ENCODE results near the gene SAP25. TPM values are rescaled to one million over a fixed set of nuclear protein-coding genes. Genes with fewer than 3 reads are reported as not detected.
"Not testable (repeated sequence)": the region's sequence is repeated elsewhere in the genome, so short reads cannot be mapped to it uniquely, and the experiment has no call there.

SAP25 gene
- total and polyA plus RNA-seq, 2 of the 8 experiments (the other 6 are each of a cell fraction or from before 2014, with no cell fraction given): 3.6 to 5.8 TPM

- TF ChIP-seq SP2 (IDR thresholded peaks at IDR 0.05; ENCODE audit: low read length): no peak
These were observed 35.4 kb downstream of the SAP25 start (continued) for GRCh38 chr7:100538348-100538653.

- peaks cover 0 to 13% of the 10 kb centered on the region in 2 experiments; a peak in 2 of 4 replicates for H3K79me2 ChIP-seq (ENCODE audit: control insufficient read depth in 1 of 2, insufficient read depth in 2 of 2, low read length in 2 of 2)
- H3K4me3 ChIP-seq (ENCODE audit: extremely low read depth in 1 of 4, insufficient read depth in 2 of 4, low read depth in 3 of 4, low read length in 4 of 4); H2BK12ac ChIP-seq (ENCODE audit: low read depth, low read length); H3K79me1 ChIP-seq (ENCODE audit: low read depth, low read length); H3K36me3 ChIP-seq (ENCODE audit: control insufficient read depth in 2 of 4, insufficient read depth in 4 of 4, low read length in 3 of 4); H3K4me1 ChIP-seq (replicated peaks in 1 of 4; ENCODE audit: control insufficient read depth in 3 of 4, insufficient read depth in 4 of 4, low read length in 3 of 4); H3K4ac ChIP-seq (replicated peaks; ENCODE audit: insufficient read length, low read depth, low read length); H4K5ac ChIP-seq (ENCODE audit: insufficient read length, low read depth, low read length); H3K9ac ChIP-seq (replicated peaks in 1 of 4; ENCODE audit: extremely low read depth in 1 of 4, low read depth in 3 of 4, low read length in 3 of 4); H3K4me2 ChIP-seq (ENCODE audit: insufficient read depth in 1 of 2, low read depth in 2 of 2, low read length in 2 of 2); H4K91ac ChIP-seq (replicated peaks; ENCODE audit: insufficient read length, low read length); H2BK15ac ChIP-seq (ENCODE audit: low read length); H3K9me3 ChIP-seq (ENCODE audit: insufficient read depth in 2 of 2, low read depth in 1 of 2, low read length in 1 of 2); H3K23me2 ChIP-seq (ENCODE audit: low read depth, low read length); H2BK5ac ChIP-seq (ENCODE audit: low read depth, low read length); H3K27me3 ChIP-seq (replicated peaks in 1 of 4; ENCODE audit: control insufficient read depth in 3 of 4, extremely low read depth in 1 of 4, insufficient read depth in 3 of 4, low read length in 3 of 4); DNase-seq (ENCODE audit: low read depth in 1 of 2, low spot score in 2 of 2); H4K20me1 ChIP-seq (replicated peaks in 1 of 2; ENCODE audit: control insufficient read depth in 1 of 2, insufficient read depth in 2 of 2, low read length in 2 of 2); H2AK5ac ChIP-seq (ENCODE audit: low read depth, low read length); H3K18ac ChIP-seq (ENCODE audit: extremely low read depth, low read length); H3K23ac ChIP-seq (ENCODE audit: insufficient read length); H3K56ac ChIP-seq (replicated peaks; ENCODE audit: insufficient read length, low read depth, low read length); H2BK20ac ChIP-seq (ENCODE audit: low read length); H3K14ac ChIP-seq (ENCODE audit: insufficient read length); H2AFZ ChIP-seq (ENCODE audit: low read length); H3K27ac ChIP-seq (ENCODE audit: low read depth, low read length); H4K8ac ChIP-seq (ENCODE audit: extremely low read depth, insufficient read depth, low read length); H2BK120ac ChIP-seq (replicated peaks; ENCODE audit: low read depth, low read length); FAIRE-seq: not testable (repeated sequence)
- 94% methylated on average over 2 of the region's 2 CpGs; no CpG with 5 or more reads in 1 of the 2 experiments for WGBS, 2 experiments (ENCODE audit: extremely low coverage in 1 of 2, insufficient coverage in 1 of 2, insufficient read length in 1 of 2, insufficient replicate concordance in 2 of 2, low coverage in 1 of 2, low lambda C conversion rate in 2 of 2, missing lambda C conversion rate in 1 of 2)
- CTCF ChIA-PET (ENCODE audit: partially characterized antibody): interaction anchor here (1.2 to 26.5 kb wide), 3 partner anchors 16 to 54 kb away, joined by 4 to 341 read pairs (median 7); no protein-coding TSS in a partner anchor
- POLR2A ChIA-PET (ENCODE audit: partially characterized antibody): interaction anchor here (1.6 kb wide), 1 partner anchor 108 kb away, joined by 3 read pairs; the partner anchor contains the start of gene ZCWPW1
These were observed 37.0 kb downstream of the SAP25 start for GRCh38 chr7:100536695-100537094.
